Measurements from ENCODE around the gene NFASC. TPM values are rescaled to one million over a fixed set of nuclear protein-coding genes. Genes with fewer than 3 reads are reported as not detected.
A peak's percentile ranks its signal among the peaks of the same experiment; 100 is the strongest.

Gene NFASC
- total RNA-seq, 2 donors from 2014 or later, result 27.7 to 45.9 TPM

DNA sequence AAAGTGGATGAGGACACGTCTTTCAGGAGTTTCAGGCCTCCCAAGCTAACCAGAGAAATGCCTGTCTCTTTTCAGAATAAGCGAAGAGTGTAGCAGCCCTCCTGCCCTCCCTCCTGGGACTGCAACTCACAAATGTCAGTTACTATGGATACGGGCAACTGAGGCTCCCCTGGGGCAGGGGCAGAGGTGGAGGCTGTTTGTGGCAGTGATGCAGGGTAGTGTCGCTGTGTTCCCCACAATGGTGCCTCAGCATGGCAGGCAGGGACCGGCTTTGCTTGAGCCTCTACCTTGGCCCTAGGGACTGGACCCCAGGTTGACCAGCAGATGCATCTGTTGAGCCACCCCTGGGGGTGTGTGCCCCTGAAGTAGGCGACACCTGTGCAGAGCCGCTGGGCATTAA is 10.2 kb downstream of the NFASC start:
- no peak overlapping the region for H3K27ac ChIP-seq (ENCODE audit: low read depth, low read length)
- H3K4me3 Mint-ChIP-seq, result no peak overlapping the region
- no peak overlapping the region for H3K27ac Mint-ChIP-seq
- no peak for DNase-seq
- H3K4me3 ChIP-seq (ENCODE audit: low read length), result no peak overlapping the region
- WGBS, 2 experiments (ENCODE audit: insufficient coverage in 1 of 2, insufficient read length in 1 of 2), result 91 to 98% methylated on average over 4 to 7 of the region's 7 CpGs
- no peaks in the 10 kb centered on the region for H3K36me3 Mint-ChIP-seq (ENCODE audit: low read depth)
- H3K36me3 ChIP-seq (ENCODE audit: control insufficient read depth, insufficient read depth, low read length), result no peaks in the 10 kb centered on the region
- no peaks in the 10 kb centered on the region for H3K4me1 ChIP-seq (ENCODE audit: control insufficient read depth, insufficient read depth, low read length)
- H3K9me3 Mint-ChIP-seq, result no peaks in the 10 kb centered on the region
- H3K9ac ChIP-seq (ENCODE audit: extremely low read depth, low read length, poor library complexity, severe bottlenecking), result no peak overlapping the region
- TF ChIP-seq, protein P1, sequence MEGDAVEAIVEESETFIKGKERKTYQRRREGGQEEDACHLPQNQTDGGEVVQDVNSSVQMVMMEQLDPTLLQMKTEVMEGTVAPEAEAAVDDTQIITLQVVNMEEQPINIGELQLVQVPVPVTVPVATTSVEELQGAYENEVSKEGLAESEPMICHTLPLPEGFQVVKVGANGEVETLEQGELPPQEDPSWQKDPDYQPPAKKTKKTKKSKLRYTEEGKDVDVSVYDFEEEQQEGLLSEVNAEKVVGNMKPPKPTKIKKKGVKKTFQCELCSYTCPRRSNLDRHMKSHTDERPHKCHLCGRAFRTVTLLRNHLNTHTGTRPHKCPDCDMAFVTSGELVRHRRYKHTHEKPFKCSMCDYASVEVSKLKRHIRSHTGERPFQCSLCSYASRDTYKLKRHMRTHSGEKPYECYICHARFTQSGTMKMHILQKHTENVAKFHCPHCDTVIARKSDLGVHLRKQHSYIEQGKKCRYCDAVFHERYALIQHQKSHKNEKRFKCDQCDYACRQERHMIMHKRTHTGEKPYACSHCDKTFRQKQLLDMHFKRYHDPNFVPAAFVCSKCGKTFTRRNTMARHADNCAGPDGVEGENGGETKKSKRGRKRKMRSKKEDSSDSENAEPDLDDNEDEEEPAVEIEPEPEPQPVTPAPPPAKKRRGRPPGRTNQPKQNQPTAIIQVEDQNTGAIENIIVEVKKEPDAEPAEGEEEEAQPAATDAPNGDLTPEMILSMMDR (conservative IDR thresholded peaks at IDR 0.05), result no peak
- H3K4me1 Mint-ChIP-seq, result peaks cover 38% of the 10 kb centered on the region
- H3K27me3 Mint-ChIP-seq (ENCODE audit: insufficient read depth), result no peaks in the 10 kb centered on the region
- no peaks in the 10 kb centered on the region for H3K9me3 ChIP-seq (ENCODE audit: control insufficient read depth, low read length)
- H3K27me3 ChIP-seq (ENCODE audit: control insufficient read depth, insufficient read depth, low read length, poor library complexity, severe bottlenecking), result no peaks in the 10 kb centered on the region

DNA sequence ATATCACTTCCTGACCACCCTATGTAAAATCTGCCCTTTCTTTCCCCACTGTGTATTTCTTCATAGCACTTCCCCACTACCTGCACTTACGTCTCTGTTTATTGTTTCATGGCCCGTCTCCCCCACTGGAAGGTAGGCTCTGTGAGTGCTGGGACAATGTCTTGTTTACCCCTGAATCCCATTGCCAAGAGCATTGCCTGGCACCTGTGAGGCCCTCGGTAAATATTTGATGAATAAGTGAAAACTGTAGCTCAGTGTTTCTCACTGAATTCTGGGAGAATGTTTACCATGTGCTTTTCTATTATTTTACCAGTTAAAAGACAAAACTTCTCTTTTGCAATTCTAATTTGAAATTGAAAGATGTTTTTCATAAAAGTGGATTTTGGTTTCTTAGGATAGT is 11.8 kb downstream of the NFASC start:
- Histone ChIP-seq H3K4me1 (ENCODE audit: control insufficient read depth, insufficient read depth, low read length) (no peaks in the 10 kb centered on the region), H3K4me3 (ENCODE audit: low read length) (no peak overlapping the region), H3K27ac (ENCODE audit: low read depth, low read length) (no peak overlapping the region), H3K9me3 (ENCODE audit: control insufficient read depth, low read length) (no peaks in the 10 kb centered on the region), H3K27me3 (ENCODE audit: control insufficient read depth, insufficient read depth, low read length, poor library complexity, severe bottlenecking) (no peaks in the 10 kb centered on the region), H3K9ac (ENCODE audit: extremely low read depth, low read length, poor library complexity, severe bottlenecking) (no peak overlapping the region), H3K36me3 (ENCODE audit: control insufficient read depth, insufficient read depth, low read length) (no peaks in the 10 kb centered on the region)
- Mint-ChIP-seq H3K9me3 (no peaks in the 10 kb centered on the region), H3K4me1 (peaks cover 36% of the 10 kb centered on the region), H3K27ac (no peak overlapping the region), H3K4me3 (no peak overlapping the region), H3K27me3 (ENCODE audit: insufficient read depth) (no peaks in the 10 kb centered on the region), H3K36me3 (ENCODE audit: low read depth) (no peaks in the 10 kb centered on the region)
- no peak for DNase-seq
- 85 to 100% methylated on average over 1 to 3 of the region's 3 CpGs for WGBS, 2 experiments (ENCODE audit: insufficient coverage in 1 of 2, insufficient read length in 1 of 2)
- TF ChIP-seq, protein P1 (conservative IDR thresholded peaks at IDR 0.05), result no peak

DNA sequence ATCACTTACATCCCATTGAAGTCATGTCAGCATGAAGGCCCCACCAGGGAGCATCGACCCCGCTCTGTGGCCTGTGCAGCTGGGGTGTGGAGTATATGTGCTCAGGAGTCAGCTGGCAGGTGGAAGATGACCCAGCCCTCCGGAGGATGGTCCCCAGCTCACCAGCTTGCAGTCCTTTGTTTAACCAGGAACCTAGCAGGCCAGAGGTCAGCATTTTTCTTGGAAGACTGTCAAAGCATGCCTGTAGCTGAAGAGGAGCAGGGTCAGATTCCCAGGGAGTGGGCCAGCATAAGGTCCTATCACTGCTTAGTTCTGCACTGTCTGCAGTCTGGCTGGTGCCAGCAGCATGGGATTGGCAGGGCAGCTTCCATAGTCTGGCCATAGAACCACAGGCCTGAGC is 12.7 kb downstream of the NFASC start:
- no peaks in the 10 kb centered on the region for H3K27me3 Mint-ChIP-seq (ENCODE audit: insufficient read depth)
- 67 to 87% methylated on average over 1 to 3 of the region's 3 CpGs for WGBS, 2 experiments (ENCODE audit: insufficient coverage in 1 of 2, insufficient read length in 1 of 2)
- peak overlapping the region; percentile 66 for H3K27ac ChIP-seq (ENCODE audit: low read depth, low read length)
- no peaks in the 10 kb centered on the region for H3K4me1 ChIP-seq (ENCODE audit: control insufficient read depth, insufficient read depth, low read length)
- H3K9me3 ChIP-seq (ENCODE audit: control insufficient read depth, low read length), result no peaks in the 10 kb centered on the region
- peaks cover 31% of the 10 kb centered on the region for H3K4me1 Mint-ChIP-seq
- H3K27ac Mint-ChIP-seq, result no peak overlapping the region
- TF ChIP-seq, protein P1 (conservative IDR thresholded peaks at IDR 0.05), result no peak
- H3K9ac ChIP-seq (ENCODE audit: extremely low read depth, low read length, poor library complexity, severe bottlenecking), result no peak overlapping the region
- no peak for DNase-seq
- no peaks in the 10 kb centered on the region for H3K27me3 ChIP-seq (ENCODE audit: control insufficient read depth, insufficient read depth, low read length, poor library complexity, severe bottlenecking)
- H3K36me3 Mint-ChIP-seq (ENCODE audit: low read depth), result no peaks in the 10 kb centered on the region
- no peaks in the 10 kb centered on the region for H3K9me3 Mint-ChIP-seq
- no peak overlapping the region for H3K4me3 ChIP-seq (ENCODE audit: low read length)
- H3K4me3 Mint-ChIP-seq, result no peak overlapping the region
- no peaks in the 10 kb centered on the region for H3K36me3 ChIP-seq (ENCODE audit: control insufficient read depth, insufficient read depth, low read length)
